WTC11 (cell line): ENCODE data around the gene GADD45GIP1. TPM values are rescaled to one million over a fixed set of nuclear protein-coding genes. Genes with fewer than 3 reads are reported as not detected.

Experiments
- ATF2 ChIP-seq: sonication (generic); formaldehyde crosslinking; IDR thresholded peaks from 2 replicates; pipeline ENCODE4 v1.8.1; 2022; ENCODE audit warnings: low read depth, missing genetic modification reagents, borderline replicate concordance
- CREB1 ChIP-seq: sonication (generic); formaldehyde crosslinking; IDR thresholded peaks from 2 replicates; pipeline ENCODE4 v1.8.0; 2023; ENCODE audit warnings: mild to moderate bottlenecking, missing genetic modification reagents
- ELF4 ChIP-seq: sonication (generic); formaldehyde crosslinking; IDR thresholded peaks from 2 replicates; pipeline ENCODE4 v1.8.1; 2022; ENCODE audit warnings: low read depth, mild to moderate bottlenecking, moderate library complexity, missing genetic modification reagents
- EMX1 ChIP-seq: fragments of 250-450 bp; sonication (Bioruptor Pico); IDR thresholded peaks from 2 replicates; pipeline ENCODE4 v1.8.0; 2021; ENCODE audit warnings: mild to moderate bottlenecking
- ETV6 ChIP-seq: sonication (generic); formaldehyde crosslinking; IDR thresholded peaks from 2 replicates; pipeline ENCODE4 v1.8.1; 2022; ENCODE audit warnings: mild to moderate bottlenecking, missing genetic modification reagents
- FOXK1 ChIP-seq: sonication (generic); formaldehyde crosslinking; IDR thresholded peaks from 2 replicates; pipeline ENCODE4 v1.8.0; 2022; ENCODE audit warnings: mild to moderate bottlenecking, moderate library complexity, missing genetic modification reagents
- GRHL2 ChIP-seq: fragments of 250-450 bp; sonication (Bioruptor Pico); IDR thresholded peaks from 2 replicates; pipeline ENCODE4 v1.8.0; 2022; ENCODE audit warnings: mild to moderate bottlenecking, moderate library complexity; ENCODE audit not compliant: insufficient replicate concordance, severe bottlenecking
- IRF2 ChIP-seq: sonication (generic); formaldehyde crosslinking; IDR thresholded peaks from 2 replicates; pipeline ENCODE4 v1.8.0; 2022; ENCODE audit warnings: low read depth, missing genetic modification reagents, borderline replicate concordance
- JAZF1 ChIP-seq: fragments of 250-450 bp; sonication (Bioruptor Pico); IDR thresholded peaks from 2 replicates; pipeline ENCODE4 v1.9.0; 2021; ENCODE audit warnings: moderate library complexity, mild to moderate bottlenecking, inconsistent platforms
- MAX ChIP-seq: sonication (generic); formaldehyde crosslinking; IDR thresholded peaks from 2 replicates; pipeline ENCODE4 v1.8.0; 2022; ENCODE audit warnings: mild to moderate bottlenecking, missing genetic modification reagents
- MXD4 ChIP-seq: fragments of 250-450 bp; sonication (Bioruptor Pico); IDR thresholded peaks from 2 replicates; pipeline ENCODE4 v1.8.0; 2021; ENCODE audit warnings: mild to moderate bottlenecking, moderate library complexity, borderline replicate concordance
- NFATC4 ChIP-seq: fragments of 250-450 bp; sonication (Bioruptor Pico); IDR thresholded peaks from 2 replicates; pipeline ENCODE4 v1.9.0; 2021; ENCODE audit warnings: mild to moderate bottlenecking
- NFYB ChIP-seq: sonication (generic); formaldehyde crosslinking; conservative IDR thresholded peaks from 2 replicates; pipeline ENCODE4 v1.8.0; 2022; ENCODE audit warnings: low read depth, missing genetic modification reagents
- NR2C2 ChIP-seq: sonication (generic); formaldehyde crosslinking; IDR thresholded peaks from 2 replicates; pipeline ENCODE4 v1.8.0; 2022; ENCODE audit warnings: mild to moderate bottlenecking, missing genetic modification reagents
- PRDM15 ChIP-seq: sonication (generic); formaldehyde crosslinking; IDR thresholded peaks from 2 replicates; pipeline ENCODE4 v1.8.0; 2022; ENCODE audit warnings: missing genetic modification reagents
- PRRX2 ChIP-seq: fragments of 250-450 bp; sonication (Bioruptor Pico); IDR thresholded peaks from 2 replicates; pipeline ENCODE4 v1.8.0; 2021; ENCODE audit warnings: mild to moderate bottlenecking
- SP1 ChIP-seq: sonication (generic); formaldehyde crosslinking; conservative IDR thresholded peaks from 2 replicates; pipeline ENCODE4 v1.8.1; 2022; ENCODE audit warnings: missing genetic modification reagents
- TEAD1 ChIP-seq: sonication (generic); formaldehyde crosslinking; IDR thresholded peaks from 2 replicates; pipeline ENCODE4 v1.8.0; 2022; ENCODE audit warnings: mild to moderate bottlenecking, missing genetic modification reagents
- ZBTB43 ChIP-seq: sonication (generic); formaldehyde crosslinking; IDR thresholded peaks from 2 replicates; pipeline ENCODE4 v1.8.1; 2023; ENCODE audit warnings: mild to moderate bottlenecking, missing genetic modification reagents
- ZNF219 ChIP-seq: sonication (generic); formaldehyde crosslinking; IDR thresholded peaks from 2 replicates; pipeline ENCODE4 v1.8.0; 2023; ENCODE audit warnings: missing genetic modification reagents, mild to moderate bottlenecking, borderline replicate concordance
- ZNF232 ChIP-seq: sonication (generic); formaldehyde crosslinking; IDR thresholded peaks from 2 replicates; pipeline ENCODE4 v1.8.0; 2022; ENCODE audit warnings: mild to moderate bottlenecking, missing genetic modification reagents
- ZNF317 ChIP-seq: sonication (generic); formaldehyde crosslinking; IDR thresholded peaks from 2 replicates; pipeline ENCODE4 v1.8.1; 2023; ENCODE audit warnings: low read depth, mild to moderate bottlenecking, moderate library complexity, missing genetic modification reagents, borderline replicate concordance
- ZNF423 ChIP-seq: fragments of 250-450 bp; sonication (Bioruptor Pico); IDR thresholded peaks from 2 replicates; pipeline ENCODE4 v2.1.2; 2022; ENCODE audit warnings: mild to moderate bottlenecking, moderate library complexity
- total RNA-seq: library from RNA; stranded (reverse); gene quantifications from 3 replicates; pipeline ENCODE4 v1.2.3, GENCODE V29; 2021
- TF ChIP-seq, protein P1 (sequence below): fragments of 250-450 bp; sonication (Bioruptor Pico); IDR thresholded peaks from 2 replicates; pipeline ENCODE4 v1.9.0; 2021; ENCODE audit warnings: mild to moderate bottlenecking
- TF ChIP-seq, protein P2 (sequence below): fragments of 200-600 bp; IDR thresholded peaks from 2 replicates; pipeline ENCODE4 v1.8.0; 2022; ENCODE audit warnings: antibody characterized with exemption

The GADD45GIP1 gene
- total RNA-seq, 1 experiment from 2014 or later = 54.4 TPM

GRCh38 chr19:12937927-12938778, 18.9 kb downstream of the GADD45GIP1 start, which contains the start of gene CALR (continued):
- TF ChIP-seq EMX1 = no peak; the same call in 1 of the 2 replicates
- TF ChIP-seq ZNF317 = peak; percentile 19; the same call in 1 of the 2 replicates
- peak; percentile 72 for TF ChIP-seq TEAD1
- TF ChIP-seq, protein P1, sequence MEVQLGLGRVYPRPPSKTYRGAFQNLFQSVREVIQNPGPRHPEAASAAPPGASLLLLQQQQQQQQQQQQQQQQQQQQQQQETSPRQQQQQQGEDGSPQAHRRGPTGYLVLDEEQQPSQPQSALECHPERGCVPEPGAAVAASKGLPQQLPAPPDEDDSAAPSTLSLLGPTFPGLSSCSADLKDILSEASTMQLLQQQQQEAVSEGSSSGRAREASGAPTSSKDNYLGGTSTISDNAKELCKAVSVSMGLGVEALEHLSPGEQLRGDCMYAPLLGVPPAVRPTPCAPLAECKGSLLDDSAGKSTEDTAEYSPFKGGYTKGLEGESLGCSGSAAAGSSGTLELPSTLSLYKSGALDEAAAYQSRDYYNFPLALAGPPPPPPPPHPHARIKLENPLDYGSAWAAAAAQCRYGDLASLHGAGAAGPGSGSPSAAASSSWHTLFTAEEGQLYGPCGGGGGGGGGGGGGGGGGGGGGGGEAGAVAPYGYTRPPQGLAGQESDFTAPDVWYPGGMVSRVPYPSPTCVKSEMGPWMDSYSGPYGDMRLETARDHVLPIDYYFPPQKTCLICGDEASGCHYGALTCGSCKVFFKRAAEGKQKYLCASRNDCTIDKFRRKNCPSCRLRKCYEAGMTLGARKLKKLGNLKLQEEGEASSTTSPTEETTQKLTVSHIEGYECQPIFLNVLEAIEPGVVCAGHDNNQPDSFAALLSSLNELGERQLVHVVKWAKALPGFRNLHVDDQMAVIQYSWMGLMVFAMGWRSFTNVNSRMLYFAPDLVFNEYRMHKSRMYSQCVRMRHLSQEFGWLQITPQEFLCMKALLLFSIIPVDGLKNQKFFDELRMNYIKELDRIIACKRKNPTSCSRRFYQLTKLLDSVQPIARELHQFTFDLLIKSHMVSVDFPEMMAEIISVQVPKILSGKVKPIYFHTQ (CRISPR knock-in tag) = no peak
- TF ChIP-seq PRDM15 (CRISPR knock-in tag) = no peak; the same call in 1 of the 2 replicates
- TF ChIP-seq, protein P2, sequence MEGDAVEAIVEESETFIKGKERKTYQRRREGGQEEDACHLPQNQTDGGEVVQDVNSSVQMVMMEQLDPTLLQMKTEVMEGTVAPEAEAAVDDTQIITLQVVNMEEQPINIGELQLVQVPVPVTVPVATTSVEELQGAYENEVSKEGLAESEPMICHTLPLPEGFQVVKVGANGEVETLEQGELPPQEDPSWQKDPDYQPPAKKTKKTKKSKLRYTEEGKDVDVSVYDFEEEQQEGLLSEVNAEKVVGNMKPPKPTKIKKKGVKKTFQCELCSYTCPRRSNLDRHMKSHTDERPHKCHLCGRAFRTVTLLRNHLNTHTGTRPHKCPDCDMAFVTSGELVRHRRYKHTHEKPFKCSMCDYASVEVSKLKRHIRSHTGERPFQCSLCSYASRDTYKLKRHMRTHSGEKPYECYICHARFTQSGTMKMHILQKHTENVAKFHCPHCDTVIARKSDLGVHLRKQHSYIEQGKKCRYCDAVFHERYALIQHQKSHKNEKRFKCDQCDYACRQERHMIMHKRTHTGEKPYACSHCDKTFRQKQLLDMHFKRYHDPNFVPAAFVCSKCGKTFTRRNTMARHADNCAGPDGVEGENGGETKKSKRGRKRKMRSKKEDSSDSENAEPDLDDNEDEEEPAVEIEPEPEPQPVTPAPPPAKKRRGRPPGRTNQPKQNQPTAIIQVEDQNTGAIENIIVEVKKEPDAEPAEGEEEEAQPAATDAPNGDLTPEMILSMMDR = no peak
- no peak for TF ChIP-seq ELF4 (CRISPR knock-in tag)
- TF ChIP-seq NFATC4 (CRISPR knock-in tag) = peak; percentile 58; the same call in 1 of the 2 replicates
- 0 out of 2 replicates have a peak, but pooled peaks have one; percentile 17 for TF ChIP-seq PRRX2 (CRISPR knock-in tag)
- TF ChIP-seq ETV6 (CRISPR knock-in tag) = peak; percentile 31; the same call in 1 of the 2 replicates
- no peak for TF ChIP-seq ATF2 (CRISPR knock-in tag)
- TF ChIP-seq MXD4 (CRISPR knock-in tag) = no peak
- TF ChIP-seq NFYB (CRISPR knock-in tag) = peak; percentile 97
- no peak; the same call in 1 of the 2 replicates for TF ChIP-seq ZNF423 (CRISPR knock-in tag)
- TF ChIP-seq ZNF232 (CRISPR knock-in tag) = no peak
- no peak for TF ChIP-seq JAZF1 (CRISPR knock-in tag)
- no peak for TF ChIP-seq NR2C2 (CRISPR knock-in tag)
- TF ChIP-seq FOXK1 (CRISPR knock-in tag) = peak; percentile 34; the same call in 1 of the 2 replicates
- TF ChIP-seq GRHL2 = no peak
- peak; percentile 80 for TF ChIP-seq MAX (CRISPR knock-in tag)
- peak; percentile 90 for TF ChIP-seq SP1 (CRISPR knock-in tag)
- no peak for TF ChIP-seq IRF2 (CRISPR knock-in tag)
- no peak for TF ChIP-seq CREB1 (CRISPR knock-in tag)
- TF ChIP-seq ZNF219 = 0 out of 2 replicates have a peak, but pooled peaks have one; percentile 9
- no peak for TF ChIP-seq ZBTB43 (CRISPR knock-in tag)
